Brain pericyte (primary cell): ENCODE measurements around the gene PCMTD2.

Experiments
- DNase-seq: peaks from one replicate; pipeline ENCODE4 v3.0.0-alpha.2; 2012; ENCODE audit warnings: low read depth, low spot score

PCMTD2 gene

GRCh38 chr20:64255361-64256281, at the start of gene PCMTD2:
Gene PCMTD2 (plus strand): TSS chr20:64255748. CDS start chr20:64259966, 4,218 bp downstream.
- peak; percentile 27 for DNase-seq

- no peak for DNase-seq
Observed at GRCh38 chr20:64206614-64207013, 48.9 kb upstream of the PCMTD2 start.

- no peak for DNase-seq
Observed at GRCh38 chr20:64207641-64208590, 47.6 kb upstream of the PCMTD2 start.

DNA sequence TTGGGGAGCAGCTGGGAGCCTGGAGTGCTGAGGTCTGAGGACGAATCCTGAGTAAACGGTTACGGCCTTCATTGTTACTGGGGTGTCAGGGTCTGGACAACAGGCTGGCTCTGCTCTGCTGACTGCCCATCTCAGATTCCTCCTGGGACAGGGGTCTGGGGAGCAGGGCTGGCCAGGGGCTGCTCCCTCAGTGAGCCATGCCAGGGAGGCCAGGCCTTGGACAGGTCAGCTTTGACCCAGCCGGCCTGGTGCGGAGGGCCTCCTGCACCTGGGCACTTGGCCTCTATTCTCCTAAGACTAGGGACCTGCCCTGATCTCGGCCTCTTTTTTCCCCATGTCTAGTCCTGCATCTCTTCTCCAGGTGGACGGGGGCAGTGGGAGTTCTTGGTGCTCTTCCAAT, 46.4 kb upstream of the PCMTD2 start:
- DNase-seq = no peak

DNA sequence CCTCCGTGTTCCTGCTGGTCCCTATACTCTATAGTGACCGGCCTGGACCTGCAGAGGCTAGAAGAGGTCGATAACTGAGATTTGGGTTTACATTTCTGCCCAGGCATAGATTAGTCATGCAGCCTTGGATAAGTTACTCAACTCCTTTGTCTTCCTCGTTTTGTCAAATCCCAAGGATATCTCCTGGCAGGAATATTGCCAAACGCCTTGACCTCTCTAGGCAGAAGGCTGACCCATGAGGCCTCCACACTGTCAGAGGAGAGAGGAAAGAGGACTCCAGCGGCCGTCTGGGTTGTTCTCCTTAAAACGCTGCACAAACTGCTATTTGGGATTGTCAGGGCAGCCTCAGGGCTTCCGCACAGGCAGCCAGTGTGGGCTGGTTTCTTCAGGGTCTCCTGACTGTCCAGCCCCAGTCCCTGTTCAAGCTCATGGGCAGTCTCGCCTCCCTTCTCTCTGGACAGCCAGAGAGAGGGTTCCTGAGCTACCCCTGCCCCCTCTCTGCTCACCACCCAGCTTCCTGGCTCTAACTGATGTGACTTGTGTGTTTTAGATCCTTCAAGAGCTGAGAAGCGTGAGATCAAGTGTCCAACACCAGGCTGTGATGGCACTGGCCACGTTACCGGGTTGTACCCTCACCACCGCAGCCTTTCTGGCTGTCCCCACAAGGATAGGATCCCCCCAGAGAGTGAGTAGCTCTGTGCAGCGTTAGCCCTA, 44.7 kb upstream of the PCMTD2 start:
- DNase-seq = no peak

GRCh38 chr20:64211874-64212658, 43.5 kb upstream of the PCMTD2 start:
- no peak for DNase-seq

DNA sequence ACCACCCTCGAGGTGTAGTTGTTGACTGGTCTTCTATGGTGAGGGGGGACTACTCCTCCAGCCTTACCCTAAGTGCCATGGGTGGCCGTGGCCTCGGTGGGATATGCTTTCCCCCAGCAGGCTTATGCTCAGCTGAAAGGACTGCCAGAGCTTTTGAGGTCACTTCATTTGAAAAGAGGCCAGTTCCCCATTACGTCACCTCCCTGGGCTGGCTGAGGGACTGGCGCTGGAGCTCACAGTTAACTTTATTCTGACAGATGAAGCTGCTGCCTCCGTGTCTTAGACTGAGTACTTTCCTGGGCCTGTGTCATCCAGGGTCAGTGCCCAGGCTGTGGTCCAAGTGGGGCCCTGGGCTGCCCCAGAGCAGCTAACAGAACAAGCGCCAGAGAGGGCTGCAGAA, 42.8 kb upstream of the PCMTD2 start:
- no peak for DNase-seq

GRCh38 chr20:64214113-64214512, 41.4 kb upstream of the PCMTD2 start:
- DNase-seq = no peak

DNA sequence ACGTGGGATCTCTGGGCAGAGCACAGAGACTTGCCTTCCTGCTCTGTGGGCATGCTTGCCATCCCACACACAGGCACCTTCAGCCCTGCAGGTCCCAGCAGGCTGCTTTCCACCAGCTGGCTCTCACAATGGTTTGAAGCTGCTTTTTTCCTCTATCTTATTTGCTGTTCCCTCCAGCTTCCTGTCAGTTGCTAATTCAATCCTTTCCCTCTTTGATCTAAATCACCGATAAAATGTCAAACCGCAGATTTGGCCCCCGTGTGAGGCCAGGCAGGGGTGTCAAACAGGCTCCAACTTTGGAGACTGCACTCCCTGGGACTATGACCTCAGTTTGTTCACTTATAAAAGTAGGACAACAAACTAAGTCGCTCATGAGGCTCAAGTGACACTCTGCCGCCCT, 40.6 kb upstream of the PCMTD2 start:
- DNase-seq = no peak

- no peak for DNase-seq
Observed at GRCh38 chr20:64216036-64216435, 39.5 kb upstream of the PCMTD2 start.

GRCh38 chr20:64216910-64217309, 38.6 kb upstream of the PCMTD2 start:
- DNase-seq = no peak

GRCh38 chr20:64217539-64218221, 37.9 kb upstream of the PCMTD2 start:
- no peak for DNase-seq

DNA sequence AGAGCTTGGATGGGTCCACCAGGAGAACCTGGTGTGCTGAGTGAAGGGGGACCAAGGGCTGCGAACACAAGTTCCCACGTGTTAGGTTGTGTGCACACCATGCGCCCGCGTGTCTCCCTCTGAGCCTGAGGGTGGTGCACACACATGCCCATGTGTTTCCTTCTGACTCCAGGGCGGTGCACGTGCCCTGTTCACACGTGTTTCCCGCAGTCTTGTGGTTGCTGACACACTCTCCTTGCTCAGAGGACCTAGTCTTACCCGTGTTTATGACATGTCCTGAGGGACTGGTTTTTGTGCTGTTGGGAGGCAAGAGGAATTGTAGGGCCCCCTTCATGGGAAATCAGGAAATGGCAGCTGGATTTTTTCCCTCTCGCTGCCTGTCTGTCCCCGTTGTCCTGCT, 36.3 kb upstream of the PCMTD2 start:
- DNase-seq = no peak

- no peak for DNase-seq
Observed at GRCh38 chr20:64219730-64220129, 35.8 kb upstream of the PCMTD2 start.

- no peak for DNase-seq
Observed at GRCh38 chr20:64220420-64220819, 35.1 kb upstream of the PCMTD2 start.

DNA sequence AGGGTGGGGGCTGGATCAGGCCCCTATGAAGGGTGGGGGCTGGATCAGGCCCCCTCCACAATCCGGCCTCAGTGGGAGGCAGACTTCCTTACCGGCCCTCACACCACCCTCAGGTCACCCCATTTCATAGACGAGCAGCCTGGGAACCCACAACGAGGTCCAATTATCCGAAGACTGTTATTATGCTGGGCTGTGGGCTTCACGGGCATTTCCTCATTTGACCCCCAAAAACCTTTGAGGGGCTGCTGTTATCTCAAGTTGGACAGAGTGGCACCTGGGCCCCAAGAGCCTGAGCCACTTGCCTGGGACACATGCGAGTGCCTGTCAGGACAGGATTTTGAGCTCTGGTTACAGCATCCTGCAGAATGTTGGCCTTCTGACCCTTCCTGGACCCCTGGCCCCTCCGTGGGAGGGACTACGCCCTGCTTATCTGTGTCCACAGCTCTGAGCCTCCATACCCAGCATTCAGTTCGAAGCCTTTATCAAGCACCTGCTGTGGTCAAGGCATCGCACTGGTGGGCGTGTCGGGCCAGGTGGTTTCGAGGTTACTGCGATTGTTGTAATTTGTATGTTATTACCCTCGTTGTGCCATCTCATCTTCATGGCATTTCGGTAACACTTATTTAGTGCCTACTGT, 34.5 kb upstream of the PCMTD2 start:
- DNase-seq = no peak

DNA sequence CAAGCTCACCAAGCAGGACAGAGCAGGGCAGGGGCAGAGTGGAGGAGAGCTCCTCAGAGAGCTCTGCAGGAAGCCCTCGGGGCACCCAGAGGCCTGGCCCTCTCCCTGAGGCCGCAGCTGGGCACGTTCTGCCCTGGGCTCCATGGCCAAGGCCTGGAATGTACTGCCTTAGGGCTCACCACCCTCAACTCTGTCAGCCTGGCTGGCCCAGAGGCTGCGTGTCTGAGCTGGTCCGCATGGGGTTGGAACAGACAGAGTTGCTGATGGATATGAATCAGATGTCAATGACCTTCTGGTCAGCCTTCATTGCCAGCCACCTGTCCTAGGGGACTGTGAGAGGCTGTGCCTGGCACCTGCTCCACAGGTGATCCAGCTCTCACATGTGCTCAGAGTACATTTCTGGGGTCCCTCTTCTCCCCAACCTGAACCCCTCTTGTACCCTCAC, 33.2 kb upstream of the PCMTD2 start:
- no peak for DNase-seq

DNA sequence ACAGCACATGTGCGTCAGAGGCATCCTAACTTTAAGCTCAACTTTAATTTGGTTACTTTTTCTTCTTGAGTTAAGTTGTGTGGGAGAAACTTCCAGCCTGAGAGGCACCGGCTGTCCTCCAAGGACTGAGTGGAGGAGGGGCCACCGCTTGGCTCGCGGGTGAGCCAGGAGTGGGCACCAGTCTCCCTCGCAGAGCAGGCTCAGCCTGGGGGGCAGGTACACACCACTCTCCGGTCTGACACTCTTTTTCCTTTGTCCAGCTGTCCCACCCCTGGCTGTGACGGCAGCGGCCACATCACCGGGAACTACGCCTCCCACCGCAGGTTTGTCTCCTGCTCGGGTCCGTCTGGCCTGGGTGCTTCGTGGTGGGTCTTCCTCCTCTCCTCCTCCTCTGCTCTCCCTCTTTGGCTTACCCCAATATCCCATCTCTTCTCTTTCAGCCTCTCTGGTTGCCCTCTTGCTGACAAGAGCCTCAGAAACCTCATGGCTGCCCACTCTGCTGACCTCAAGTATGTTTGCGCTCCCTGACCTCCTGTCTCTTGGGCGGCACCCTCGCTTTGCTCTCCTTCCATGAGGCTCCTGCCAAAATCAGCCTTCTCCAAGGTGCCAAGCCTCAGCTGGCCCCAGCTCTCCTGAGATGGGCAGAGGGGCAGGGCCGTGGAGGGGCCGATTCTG, 32.6 kb upstream of the PCMTD2 start:
- no peak for DNase-seq

DNA sequence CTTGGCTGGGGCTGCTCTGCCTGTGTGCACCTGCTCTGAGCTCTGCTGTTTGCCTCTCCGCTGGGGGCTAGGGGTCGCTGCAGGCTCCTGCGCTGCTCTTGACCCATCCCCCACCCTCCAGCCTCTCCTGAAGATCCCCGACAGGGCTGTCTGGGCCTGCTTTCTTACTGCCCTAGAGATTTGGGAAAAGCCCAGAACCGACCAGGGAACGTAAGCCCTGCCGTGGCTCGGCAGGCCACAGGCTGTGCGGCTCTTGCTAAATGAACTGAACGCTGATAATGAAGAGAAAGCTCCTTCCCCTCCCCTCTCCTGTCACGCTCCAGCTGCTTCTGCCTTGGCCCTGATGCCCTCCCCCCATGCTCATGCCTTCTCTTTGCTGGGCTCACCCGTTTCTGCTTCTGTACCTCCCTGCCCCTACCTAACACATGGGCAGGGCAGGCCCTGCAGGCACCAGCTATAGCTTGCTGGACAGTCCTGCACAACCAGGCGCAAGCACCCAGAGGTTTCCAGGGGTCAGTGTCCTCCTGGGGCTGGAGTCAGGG, 32.0 kb upstream of the PCMTD2 start:
- DNase-seq = no peak
